ENCODE data around the gene EIF3C. TPM values are rescaled to one million over a fixed set of nuclear protein-coding genes. Genes with fewer than 3 reads are reported as not detected.
"Not testable (repeated sequence)": the region's sequence is repeated elsewhere in the genome, so short reads cannot be mapped to it uniquely, and the experiment has no call there.

EIF3C gene
- total and polyA plus RNA-seq, 2 of the 8 experiments (the other 6 are each of a cell fraction or from before 2014, with no cell fraction given), result 672 to 1,250 TPM

- H4K8ac ChIP-seq (ENCODE audit: extremely low read depth, insufficient read depth, low read length); H2AFZ ChIP-seq (ENCODE audit: low read length); H3K18ac ChIP-seq (ENCODE audit: extremely low read depth, low read length); H3K27ac ChIP-seq (ENCODE audit: low read depth, low read length); H3K23me2 ChIP-seq (ENCODE audit: low read depth, low read length); H3K79me1 ChIP-seq (ENCODE audit: low read depth, low read length); H4K91ac ChIP-seq (replicated peaks; ENCODE audit: insufficient read length, low read length); H2BK12ac ChIP-seq (ENCODE audit: low read depth, low read length); CTCF ChIA-PET (ENCODE audit: partially characterized antibody); DNase-seq (ENCODE audit: low read depth in 1 of 2, low spot score in 2 of 2); H3K4ac ChIP-seq (replicated peaks; ENCODE audit: insufficient read length, low read depth, low read length); H3K56ac ChIP-seq (replicated peaks; ENCODE audit: insufficient read length, low read depth, low read length); H3K36me3 ChIP-seq (ENCODE audit: control insufficient read depth in 2 of 4, insufficient read depth in 4 of 4, low read length in 3 of 4); H4K5ac ChIP-seq (ENCODE audit: insufficient read length, low read depth, low read length); H3K9ac ChIP-seq (replicated peaks in 1 of 4; ENCODE audit: extremely low read depth in 1 of 4, low read depth in 3 of 4, low read length in 3 of 4); H3K14ac ChIP-seq (ENCODE audit: insufficient read length); H2BK20ac ChIP-seq (ENCODE audit: low read length); H2BK120ac ChIP-seq (replicated peaks; ENCODE audit: low read depth, low read length); FAIRE-seq; H3K4me1 ChIP-seq (replicated peaks in 1 of 4; ENCODE audit: control insufficient read depth in 3 of 4, insufficient read depth in 4 of 4, low read length in 3 of 4); H3K4me3 ChIP-seq (ENCODE audit: extremely low read depth in 1 of 4, insufficient read depth in 2 of 4, low read depth in 3 of 4, low read length in 4 of 4); H3K9me3 ChIP-seq (ENCODE audit: insufficient read depth in 2 of 2, low read depth in 1 of 2, low read length in 1 of 2); H3K79me2 ChIP-seq (ENCODE audit: control insufficient read depth in 1 of 2, insufficient read depth in 2 of 2, low read length in 2 of 2); H4K20me1 ChIP-seq (replicated peaks in 1 of 2; ENCODE audit: control insufficient read depth in 1 of 2, insufficient read depth in 2 of 2, low read length in 2 of 2); POLR2A ChIA-PET (ENCODE audit: partially characterized antibody); H2BK5ac ChIP-seq (ENCODE audit: low read depth, low read length); H2AK5ac ChIP-seq (ENCODE audit: low read depth, low read length); H2BK15ac ChIP-seq (ENCODE audit: low read length); H3K27me3 ChIP-seq (replicated peaks in 1 of 4; ENCODE audit: control insufficient read depth in 3 of 4, extremely low read depth in 1 of 4, insufficient read depth in 3 of 4, low read length in 3 of 4); H3K23ac ChIP-seq (ENCODE audit: insufficient read length); H3K4me2 ChIP-seq (ENCODE audit: insufficient read depth in 1 of 2, low read depth in 2 of 2, low read length in 2 of 2): not testable (repeated sequence)
- WGBS, 2 experiments (ENCODE audit: extremely low coverage in 1 of 2, insufficient coverage in 1 of 2, insufficient read length in 1 of 2, insufficient replicate concordance in 2 of 2, low coverage in 1 of 2, low lambda C conversion rate in 2 of 2, missing lambda C conversion rate in 1 of 2), result no CpG with 5 or more reads among the region's 13 CpGs
These were observed 21.8 kb upstream of the EIF3C start for GRCh38 chr16:28689425-28689824.

- H4K91ac ChIP-seq (replicated peaks; ENCODE audit: insufficient read length, low read length); H3K9me3 ChIP-seq (ENCODE audit: insufficient read depth in 2 of 2, low read depth in 1 of 2, low read length in 1 of 2); H4K8ac ChIP-seq (ENCODE audit: extremely low read depth, insufficient read depth, low read length); H3K14ac ChIP-seq (ENCODE audit: insufficient read length); FAIRE-seq; H3K27me3 ChIP-seq (replicated peaks in 1 of 4; ENCODE audit: control insufficient read depth in 3 of 4, extremely low read depth in 1 of 4, insufficient read depth in 3 of 4, low read length in 3 of 4); H3K4me1 ChIP-seq (replicated peaks in 1 of 4; ENCODE audit: control insufficient read depth in 3 of 4, insufficient read depth in 4 of 4, low read length in 3 of 4); DNase-seq (ENCODE audit: low read depth in 1 of 2, low spot score in 2 of 2); H2AFZ ChIP-seq (ENCODE audit: low read length); POLR2A ChIA-PET (ENCODE audit: partially characterized antibody); H3K18ac ChIP-seq (ENCODE audit: extremely low read depth, low read length); H3K36me3 ChIP-seq (ENCODE audit: control insufficient read depth in 2 of 4, insufficient read depth in 4 of 4, low read length in 3 of 4); H3K4me3 ChIP-seq (ENCODE audit: extremely low read depth in 1 of 4, insufficient read depth in 2 of 4, low read depth in 3 of 4, low read length in 4 of 4); H4K20me1 ChIP-seq (replicated peaks in 1 of 2; ENCODE audit: control insufficient read depth in 1 of 2, insufficient read depth in 2 of 2, low read length in 2 of 2); H2BK12ac ChIP-seq (ENCODE audit: low read depth, low read length); H2BK120ac ChIP-seq (replicated peaks; ENCODE audit: low read depth, low read length); H3K4me2 ChIP-seq (ENCODE audit: insufficient read depth in 1 of 2, low read depth in 2 of 2, low read length in 2 of 2); H3K23me2 ChIP-seq (ENCODE audit: low read depth, low read length); H3K9ac ChIP-seq (replicated peaks in 1 of 4; ENCODE audit: extremely low read depth in 1 of 4, low read depth in 3 of 4, low read length in 3 of 4); H3K27ac ChIP-seq (ENCODE audit: low read depth, low read length); H3K79me2 ChIP-seq (ENCODE audit: control insufficient read depth in 1 of 2, insufficient read depth in 2 of 2, low read length in 2 of 2); CTCF ChIA-PET (ENCODE audit: partially characterized antibody); H2BK20ac ChIP-seq (ENCODE audit: low read length); H2BK5ac ChIP-seq (ENCODE audit: low read depth, low read length); H2AK5ac ChIP-seq (ENCODE audit: low read depth, low read length); H3K56ac ChIP-seq (replicated peaks; ENCODE audit: insufficient read length, low read depth, low read length); H2BK15ac ChIP-seq (ENCODE audit: low read length); H3K4ac ChIP-seq (replicated peaks; ENCODE audit: insufficient read length, low read depth, low read length); H4K5ac ChIP-seq (ENCODE audit: insufficient read length, low read depth, low read length); H3K79me1 ChIP-seq (ENCODE audit: low read depth, low read length); H3K23ac ChIP-seq (ENCODE audit: insufficient read length): not testable (repeated sequence)
- 87% methylated on average over 2 of the region's 4 CpGs; no CpG with 5 or more reads in 1 of the 2 experiments for WGBS, 2 experiments (ENCODE audit: extremely low coverage in 1 of 2, insufficient coverage in 1 of 2, insufficient read length in 1 of 2, insufficient replicate concordance in 2 of 2, low coverage in 1 of 2, low lambda C conversion rate in 2 of 2, missing lambda C conversion rate in 1 of 2)
These were observed 19.5 kb upstream of the EIF3C start for GRCh38 chr16:28691722-28692121.
